Liver (tissue), 3 donors: ENCODE data around the gene PDC.

Experiments
- ATF3 ChIP-seq: IDR thresholded peaks from 2 replicates; pipeline ENCODE4 v1.6.1; 2016; ENCODE audit warnings: antibody characterized with exemption
- CTCF ChIP-seq: fragments of 150-350 bp; IDR thresholded peaks from 2 replicates; pipeline ENCODE4 v1.5.1; 2017; ENCODE audit warnings: improper control_type of control experiment, low read depth, low read length; ENCODE audit not compliant: missing input control
- EGR1 ChIP-seq, 2 donors: IDR thresholded peaks; 2 replicates each; pipeline ENCODE4 v1.6.1; 2016 to 2018; ENCODE audit warnings: antibody characterized with exemption in 2 of 2, low read depth in 2 of 2
- GABPA ChIP-seq, 2 donors: IDR thresholded peaks in 1 of 2; conservative IDR thresholded peaks in 1 of 2; 2 replicates each; pipeline ENCODE4 v1.6.1; 2016; ENCODE audit warnings: antibody characterized with exemption in 2 of 2, mild to moderate bottlenecking in 1 of 2, moderate library complexity in 1 of 2
- JUND ChIP-seq, 2 donors: IDR thresholded peaks; 2 replicates each; pipeline ENCODE4 v1.6.1; 2016; ENCODE audit warnings: antibody characterized with exemption in 2 of 2
- RAD21 ChIP-seq, 2 donors: IDR thresholded peaks; 2 replicates each; pipeline ENCODE4 v1.6.1; 2016; ENCODE audit warnings: antibody characterized with exemption in 2 of 2, mild to moderate bottlenecking in 2 of 2
- REST ChIP-seq: IDR thresholded peaks from 2 replicates; pipeline ENCODE4 v1.6.1; 2016; ENCODE audit warnings: antibody characterized with exemption, mild to moderate bottlenecking
- RXRA ChIP-seq, 2 donors: IDR thresholded peaks; 2 replicates each; pipeline ENCODE4 v1.6.1; 2017 to 2018; ENCODE audit warnings: antibody characterized with exemption in 2 of 2, mild to moderate bottlenecking in 1 of 2
- SP1 ChIP-seq: IDR thresholded peaks from 2 replicates; pipeline ENCODE4 v1.6.1; 2018; ENCODE audit warnings: antibody characterized with exemption, mild to moderate bottlenecking
- TAF1 ChIP-seq: conservative IDR thresholded peaks from 2 replicates; pipeline ENCODE4 v1.6.1; 2016; ENCODE audit warnings: antibody characterized with exemption, mild to moderate bottlenecking
- YY1 ChIP-seq: IDR thresholded peaks from 2 replicates; pipeline ENCODE4 v1.6.1; 2016; ENCODE audit warnings: antibody characterized with exemption, mild to moderate bottlenecking
- ZBTB33 ChIP-seq: IDR thresholded peaks from 2 replicates; pipeline ENCODE4 v1.6.1; 2016; ENCODE audit warnings: antibody characterized with exemption
- TF ChIP-seq, protein P1 (sequence below): IDR thresholded peaks from 2 replicates; pipeline ENCODE4 v1.6.1; 2016; ENCODE audit warnings: antibody characterized with exemption
- donor health status: healthy.
- donor health status: healthy.

- no peak for TF ChIP-seq CTCF
- TF ChIP-seq YY1 = no peak
- TF ChIP-seq RXRA (IDR thresholded peaks at IDR 0.05) = no peak
- TF ChIP-seq RAD21 (IDR thresholded peaks at IDR 0.05) = no peak
- no peak for TF ChIP-seq SP1
- TF ChIP-seq JUND (IDR thresholded peaks at IDR 0.05) = no peak
- no peak for TF ChIP-seq REST
- no peak for TF ChIP-seq ATF3
- no peak for TF ChIP-seq ZBTB33
- no peak for TF ChIP-seq TAF1
- TF ChIP-seq, protein P1, sequence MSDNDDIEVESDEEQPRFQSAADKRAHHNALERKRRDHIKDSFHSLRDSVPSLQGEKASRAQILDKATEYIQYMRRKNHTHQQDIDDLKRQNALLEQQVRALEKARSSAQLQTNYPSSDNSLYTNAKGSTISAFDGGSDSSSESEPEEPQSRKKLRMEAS = no peak
- no peak for TF ChIP-seq GABPA (IDR thresholded peaks at IDR 0.05 in 1 of 2, conservative IDR thresholded peaks at IDR 0.05 in 1 of 2)
- TF ChIP-seq EGR1 (IDR thresholded peaks at IDR 0.05; ENCODE audit: low read depth in 2 of 2) = no peak
These were observed 33.9 kb upstream of the PDC start for GRCh38 chr1:186494832-186495271.
